T-helper 1 cell (primary cell): ENCODE measurements around the gene C15orf39.
"Not testable (repeated sequence)": the region's sequence is repeated elsewhere in the genome, so short reads cannot be mapped to it uniquely, and the experiment has no call there.

ENCODE experiments used
- DNase-seq, 5 donors: peaks; one replicate each; pipeline ENCODE4 v3.0.0-alpha.2; 2012 to 2020
- total RNA-seq, 4 donors: gene quantifications; one replicate each; lab custom pipeline; 2026; lab: John Stamatoyannopoulos, UW

C15orf39 gene
- total RNA-seq = 9.9 to 22.0 (median 15.4) reads per million in 4 donors

GRCh38 chr15:75201616-75202250 lies at the start of gene C15orf39:
Gene C15orf39, plus strand, starts transcription at chr15:75201882. Its CDS starts 4,167 bp downstream, at chr15:75206049.
- peak; percentile 57 to 77 (median 67) for DNase-seq

GRCh38 chr15:75152382-75153079 lies 49.2 kb upstream of the C15orf39 start:
- no peak for DNase-seq

- DNase-seq = no peak
Observed at GRCh38 chr15:75153087-75153486, 48.6 kb upstream of the C15orf39 start.

GRCh38 chr15:75153565-75154276 lies 48.0 kb upstream of the C15orf39 start:
- no peak for DNase-seq

- no peak for DNase-seq
Observed at GRCh38 chr15:75154461-75155062, 47.1 kb upstream of the C15orf39 start.

GRCh38 chr15:75156326-75157215 lies 45.1 kb upstream of the C15orf39 start:
- no peak for DNase-seq

- no peak for DNase-seq
Observed at GRCh38 chr15:75158402-75158801, 43.3 kb upstream of the C15orf39 start.

- DNase-seq = no peak
Observed at GRCh38 chr15:75159244-75159643, 42.4 kb upstream of the C15orf39 start.

GRCh38 chr15:75161106-75161916 lies 40.4 kb upstream of the C15orf39 start:
- DNase-seq = no peak

GRCh38 chr15:75161917-75162414 lies 39.7 kb upstream of the C15orf39 start:
- DNase-seq = no peak

- DNase-seq = no peak
Observed at GRCh38 chr15:75163150-75163564, 38.5 kb upstream of the C15orf39 start.

GRCh38 chr15:75164625-75165350 lies 36.9 kb upstream of the C15orf39 start:
- no peak for DNase-seq

GRCh38 chr15:75166489-75167063 lies 35.1 kb upstream of the C15orf39 start:
- not testable (repeated sequence) for DNase-seq

GRCh38 chr15:75167588-75168350 lies 33.9 kb upstream of the C15orf39 start:
- peak in 1 of 5 donors; percentile 33 for DNase-seq

- DNase-seq = no peak
Observed at GRCh38 chr15:75168374-75168773, 33.3 kb upstream of the C15orf39 start.

- no peak for DNase-seq
Observed at GRCh38 chr15:75170203-75170602, 31.5 kb upstream of the C15orf39 start.

GRCh38 chr15:75170711-75171341 lies 30.9 kb upstream of the C15orf39 start:
- DNase-seq = no peak

GRCh38 chr15:75171408-75171807 lies 30.3 kb upstream of the C15orf39 start:
- peak in 1 of 5 donors; percentile 67 for DNase-seq
